Measurements from ENCODE around the gene THAP8.

GRCh38 chr19:36001605-36002004 lies 52.5 kb downstream of the THAP8 start:
- TF ChIP-seq MAFK (IDR thresholded peaks at IDR 0.05; ENCODE audit: low read depth, low read length) (no peak), CTCF (conservative IDR thresholded peaks at IDR 0.05; ENCODE audit: low read depth, low read length) (no peak), MXI1 (IDR thresholded peaks at IDR 0.05; ENCODE audit: borderline replicate concordance, low read depth, low read length) (no peak)
